ENCODE data around the gene COA7. TPM values are rescaled to one million over a fixed set of nuclear protein-coding genes. Genes with fewer than 3 reads are reported as not detected.
A peak's percentile ranks its signal among the peaks of the same experiment; 100 is the strongest.

The COA7 gene
- 10 to 100 TPM; 16.3 to 17.6 TPM for total RNA-seq

GRCh38 chr1:52697795-52698674 is at the start of gene COA7:
Gene COA7 (minus strand): TSS chr1:52698347. CDS start chr1:52698326, 21 bp downstream.
- Mint-ChIP-seq H3K36me3 (ENCODE audit: low read depth) (peaks cover 21% of the 10 kb centered on the region), H3K27me3 (no peaks in the 10 kb centered on the region), H3K9me3 (no peaks in the 10 kb centered on the region), H3K4me3 (peak within 1 kb of the TSS; percentile 83), H3K4me1 (ENCODE audit: low read depth) (peaks cover 29% of the 10 kb centered on the region), H3K27ac (peak within 1 kb of the TSS; percentile 88)
- ChIA-PET POLR2A (interaction anchor here (0.6 to 0.9 kb wide), 4 partner anchors 8 to 1762 kb away, joined by 3 to 4 read pairs (median 3); no protein-coding TSS in a partner anchor), CTCF (interaction anchor here (1.1 to 2.7 kb wide), 2 partner anchors 11 to 51 kb away, joined by 5 to 11 read pairs; no protein-coding TSS in a partner anchor)
- intact Hi-C loops (cut with micrococcal nuclease) = loop anchor here (5.0 kb wide), 1 partner anchor 484 kb away; no protein-coding TSS in a partner anchor
- no peak for TF ChIP-seq CTCF (IDR thresholded peaks at IDR 0.05)
- ATAC-seq = peak; percentile 43
- DNase-seq = peak; percentile 70

- no peak overlapping the region for H3K4me3 Mint-ChIP-seq
- CTCF ChIA-PET = interaction anchor here (2.1 to 2.5 kb wide), 3 partner anchors 19 to 46 kb away, joined by 8 to 17 read pairs (median 9); no protein-coding TSS in a partner anchor
- no peak for TF ChIP-seq CTCF (IDR thresholded peaks at IDR 0.05)
- intact Hi-C loops (cut with micrococcal nuclease) = no loop called here
- ATAC-seq = no peak
- no peaks in the 10 kb centered on the region for H3K36me3 Mint-ChIP-seq (ENCODE audit: low read depth)
- no peak for DNase-seq
- no peak overlapping the region for H3K27ac Mint-ChIP-seq
- no peaks in the 10 kb centered on the region for H3K9me3 Mint-ChIP-seq
- H3K4me1 Mint-ChIP-seq (ENCODE audit: low read depth) = peaks cover 18% of the 10 kb centered on the region
- no peaks in the 10 kb centered on the region for H3K27me3 Mint-ChIP-seq
- POLR2A ChIA-PET = no interaction called here
Observed at GRCh38 chr1:52747450-52747849, 49.3 kb upstream of the COA7 start.

- Mint-ChIP-seq H3K4me1 (ENCODE audit: low read depth) (peaks cover 20% of the 10 kb centered on the region), H3K27me3 (no peaks in the 10 kb centered on the region), H3K36me3 (ENCODE audit: low read depth) (peaks cover 6% of the 10 kb centered on the region), H3K27ac (no peak overlapping the region), H3K9me3 (no peaks in the 10 kb centered on the region), H3K4me3 (no peak overlapping the region)
- ChIA-PET CTCF (interaction anchor here (1.2 to 1.3 kb wide), 2 partner anchors 17 to 61 kb away, joined by 3 read pairs; no protein-coding TSS in a partner anchor), POLR2A (no interaction called here)
- no peak for DNase-seq
- ATAC-seq = no peak
- intact Hi-C loops (cut with micrococcal nuclease) = no loop called here
- TF ChIP-seq CTCF (IDR thresholded peaks at IDR 0.05) = no peak
Observed at GRCh38 chr1:52746189-52746588, 48.0 kb upstream of the COA7 start.

GRCh38 chr1:52741259-52741658 is 43.1 kb upstream of the COA7 start:
- Mint-ChIP-seq H3K4me1 (ENCODE audit: low read depth) (peaks cover 19% of the 10 kb centered on the region), H3K27me3 (no peaks in the 10 kb centered on the region), H3K36me3 (ENCODE audit: low read depth) (peaks cover 6% of the 10 kb centered on the region), H3K4me3 (no peak overlapping the region), H3K27ac (no peak overlapping the region), H3K9me3 (no peaks in the 10 kb centered on the region)
- CTCF ChIA-PET = no interaction called here
- no peak for TF ChIP-seq CTCF (IDR thresholded peaks at IDR 0.05)
- POLR2A ChIA-PET = interaction anchor here (1.6 kb wide), 1 partner anchor 12 kb away, joined by 5 read pairs; no protein-coding TSS in a partner anchor
- DNase-seq (no peak), ATAC-seq (no peak)
- intact Hi-C loops (cut with micrococcal nuclease) = no loop called here

All from activated CD8-positive, alpha-beta T cell treated with anti-CD3 and anti-CD28 coated beads for 36 hours (primary cell).